ENCODE data around the gene DGKZ.

GRCh38 chr11:46369458-46370152 lies 22.3 kb downstream of the DGKZ start:
- peak; percentile 36 to 80 (median 68) for TF ChIP-seq CTCF (IDR thresholded peaks at IDR 0.05)
- no peak for TF ChIP-seq POLR2A (IDR thresholded peaks at IDR 0.05)
- no peak for TF ChIP-seq EP300 (IDR thresholded peaks at IDR 0.05)

Data from sigmoid colon (tissue), 4 donors.